ENCODE measurements around the gene DDX51.

DDX51 gene

GRCh38 chr12:132117558-132117875 is 26.6 kb downstream of the DDX51 start:
- H3K27me3 ChIP-seq (replicated peaks in 2 of 5; ENCODE audit: control insufficient read depth in 4 of 5, insufficient read depth in 5 of 5, low read length in 4 of 5), result no peaks in the 10 kb centered on the region
- no peaks in the 10 kb centered on the region for H3K4me1 ChIP-seq (ENCODE audit: control extremely low read depth in 1 of 4, control insufficient read depth in 4 of 4, insufficient read depth in 4 of 4, low read length in 3 of 4)
- no peaks in the 10 kb centered on the region for H3K9me3 ChIP-seq (ENCODE audit: control extremely low read depth in 1 of 5, control insufficient read depth in 4 of 5, insufficient read depth in 2 of 5, low read depth in 1 of 5, low read length in 4 of 5)
- ChIA-PET POLR2A (no interaction called here), CTCF (no interaction called here)
- H3K27ac ChIP-seq (ENCODE audit: insufficient read depth in 1 of 2, low read depth in 1 of 2, low read length in 2 of 2, poor library complexity in 1 of 2, severe bottlenecking in 2 of 2), result no peak overlapping the region
- no peak overlapping the region for H3K4me3 ChIP-seq (ENCODE audit: control insufficient read depth in 1 of 7, extremely low read depth in 1 of 7, insufficient read depth in 4 of 7, low read depth in 2 of 7, low read length in 6 of 7)
- WGBS (ENCODE audit: insufficient coverage), result 96% methylated on average over 3 of the region's 10 CpGs
- peaks cover 12 to 78% (median 50%) of the 10 kb centered on the region in 4 experiments for H3K36me3 ChIP-seq (ENCODE audit: control insufficient read depth in 4 of 4, insufficient read depth in 4 of 4, low read length in 3 of 4)
- DNase-seq, result peak in 2 of 3 donors; percentile 9 to 14

- POLR2A ChIA-PET, result no interaction called here
- Histone ChIP-seq H3K4me1 (ENCODE audit: control extremely low read depth in 1 of 4, control insufficient read depth in 4 of 4, insufficient read depth in 4 of 4, low read length in 3 of 4) (no peaks in the 10 kb centered on the region), H3K4me3 (ENCODE audit: control insufficient read depth in 1 of 7, extremely low read depth in 1 of 7, insufficient read depth in 4 of 7, low read depth in 2 of 7, low read length in 6 of 7) (no peak overlapping the region), H3K27ac (ENCODE audit: insufficient read depth in 1 of 2, low read depth in 1 of 2, low read length in 2 of 2, poor library complexity in 1 of 2, severe bottlenecking in 2 of 2) (no peak overlapping the region), H3K36me3 (ENCODE audit: control insufficient read depth in 4 of 4, insufficient read depth in 4 of 4, low read length in 3 of 4) (peaks cover 12 to 73% (median 47%) of the 10 kb centered on the region in 4 experiments), H3K27me3 (replicated peaks in 2 of 5; ENCODE audit: control insufficient read depth in 4 of 5, insufficient read depth in 5 of 5, low read length in 4 of 5) (no peaks in the 10 kb centered on the region), H3K9me3 (ENCODE audit: control extremely low read depth in 1 of 5, control insufficient read depth in 4 of 5, insufficient read depth in 2 of 5, low read depth in 1 of 5, low read length in 4 of 5) (no peaks in the 10 kb centered on the region)
- WGBS (ENCODE audit: insufficient coverage), result 98% methylated on average over 47 of the region's 58 CpGs
- CTCF ChIA-PET, result no interaction called here
- DNase-seq, result no peak
These were observed 27.2 kb downstream of the DDX51 start for GRCh38 chr12:132116709-132117557.

- H3K27me3 ChIP-seq (replicated peaks in 2 of 5; ENCODE audit: control insufficient read depth in 4 of 5, insufficient read depth in 5 of 5, low read length in 4 of 5), result no peaks in the 10 kb centered on the region
- H3K4me3 ChIP-seq (ENCODE audit: control insufficient read depth in 1 of 7, extremely low read depth in 1 of 7, insufficient read depth in 4 of 7, low read depth in 2 of 7, low read length in 6 of 7), result no peak overlapping the region
- CTCF ChIA-PET, result no interaction called here
- no peak for DNase-seq
- 91% methylated on average over 5 of the region's 9 CpGs for WGBS (ENCODE audit: insufficient coverage)
- no peak overlapping the region for H3K27ac ChIP-seq (ENCODE audit: insufficient read depth in 1 of 2, low read depth in 1 of 2, low read length in 2 of 2, poor library complexity in 1 of 2, severe bottlenecking in 2 of 2)
- H3K4me1 ChIP-seq (ENCODE audit: control extremely low read depth in 1 of 4, control insufficient read depth in 4 of 4, insufficient read depth in 4 of 4, low read length in 3 of 4), result no peaks in the 10 kb centered on the region
- no peaks in the 10 kb centered on the region for H3K9me3 ChIP-seq (ENCODE audit: control extremely low read depth in 1 of 5, control insufficient read depth in 4 of 5, insufficient read depth in 2 of 5, low read depth in 1 of 5, low read length in 4 of 5)
- POLR2A ChIA-PET, result no interaction called here
- peaks cover 12 to 76% (median 46%) of the 10 kb centered on the region in 4 experiments for H3K36me3 ChIP-seq (ENCODE audit: control insufficient read depth in 4 of 4, insufficient read depth in 4 of 4, low read length in 3 of 4)
These were observed 28.6 kb downstream of the DDX51 start for GRCh38 chr12:132115500-132115899.

GRCh38 chr12:132114667-132115066 is 29.5 kb downstream of the DDX51 start:
- H3K36me3 ChIP-seq (ENCODE audit: control insufficient read depth in 4 of 4, insufficient read depth in 4 of 4, low read length in 3 of 4), result peaks cover 13 to 74% (median 46%) of the 10 kb centered on the region in 4 experiments
- no peak for DNase-seq
- H3K27me3 ChIP-seq (replicated peaks in 2 of 5; ENCODE audit: control insufficient read depth in 4 of 5, insufficient read depth in 5 of 5, low read length in 4 of 5), result no peaks in the 10 kb centered on the region
- H3K4me3 ChIP-seq (ENCODE audit: control insufficient read depth in 1 of 7, extremely low read depth in 1 of 7, insufficient read depth in 4 of 7, low read depth in 2 of 7, low read length in 6 of 7), result no peak overlapping the region
- H3K9me3 ChIP-seq (ENCODE audit: control extremely low read depth in 1 of 5, control insufficient read depth in 4 of 5, insufficient read depth in 2 of 5, low read depth in 1 of 5, low read length in 4 of 5), result no peaks in the 10 kb centered on the region
- POLR2A ChIA-PET, result no interaction called here
- H3K4me1 ChIP-seq (ENCODE audit: control extremely low read depth in 1 of 4, control insufficient read depth in 4 of 4, insufficient read depth in 4 of 4, low read length in 3 of 4), result no peaks in the 10 kb centered on the region
- WGBS (ENCODE audit: insufficient coverage), result 100% methylated on average over 5 of the region's 6 CpGs
- CTCF ChIA-PET, result no interaction called here
- H3K27ac ChIP-seq (ENCODE audit: insufficient read depth in 1 of 2, low read depth in 1 of 2, low read length in 2 of 2, poor library complexity in 1 of 2, severe bottlenecking in 2 of 2), result no peak overlapping the region

- ChIA-PET CTCF (no interaction called here), POLR2A (no interaction called here)
- H3K27ac ChIP-seq (ENCODE audit: insufficient read depth in 1 of 2, low read depth in 1 of 2, low read length in 2 of 2, poor library complexity in 1 of 2, severe bottlenecking in 2 of 2), result no peak overlapping the region
- no peak for DNase-seq
- no peak overlapping the region for H3K4me3 ChIP-seq (ENCODE audit: control insufficient read depth in 1 of 7, extremely low read depth in 1 of 7, insufficient read depth in 4 of 7, low read depth in 2 of 7, low read length in 6 of 7)
- 98% methylated on average over 16 of the region's 19 CpGs for WGBS (ENCODE audit: insufficient coverage)
- H3K4me1 ChIP-seq (ENCODE audit: control extremely low read depth in 1 of 4, control insufficient read depth in 4 of 4, insufficient read depth in 4 of 4, low read length in 3 of 4), result no peaks in the 10 kb centered on the region
- H3K9me3 ChIP-seq (ENCODE audit: control extremely low read depth in 1 of 5, control insufficient read depth in 4 of 5, insufficient read depth in 2 of 5, low read depth in 1 of 5, low read length in 4 of 5), result no peaks in the 10 kb centered on the region
- peaks cover 13 to 68% (median 50%) of the 10 kb centered on the region in 4 experiments for H3K36me3 ChIP-seq (ENCODE audit: control insufficient read depth in 4 of 4, insufficient read depth in 4 of 4, low read length in 3 of 4)
- H3K27me3 ChIP-seq (replicated peaks in 2 of 5; ENCODE audit: control insufficient read depth in 4 of 5, insufficient read depth in 5 of 5, low read length in 4 of 5), result no peaks in the 10 kb centered on the region
These were observed 32.3 kb downstream of the DDX51 start for GRCh38 chr12:132111654-132112304.

- Histone ChIP-seq H3K9me3 (ENCODE audit: control extremely low read depth in 1 of 5, control insufficient read depth in 4 of 5, insufficient read depth in 2 of 5, low read depth in 1 of 5, low read length in 4 of 5) (no peaks in the 10 kb centered on the region), H3K27me3 (replicated peaks in 2 of 5; ENCODE audit: control insufficient read depth in 4 of 5, insufficient read depth in 5 of 5, low read length in 4 of 5) (no peaks in the 10 kb centered on the region), H3K4me3 (ENCODE audit: control insufficient read depth in 1 of 7, extremely low read depth in 1 of 7, insufficient read depth in 4 of 7, low read depth in 2 of 7, low read length in 6 of 7) (no peak overlapping the region), H3K27ac (ENCODE audit: insufficient read depth in 1 of 2, low read depth in 1 of 2, low read length in 2 of 2, poor library complexity in 1 of 2, severe bottlenecking in 2 of 2) (no peak overlapping the region), H3K4me1 (ENCODE audit: control extremely low read depth in 1 of 4, control insufficient read depth in 4 of 4, insufficient read depth in 4 of 4, low read length in 3 of 4) (no peaks in the 10 kb centered on the region), H3K36me3 (ENCODE audit: control insufficient read depth in 4 of 4, insufficient read depth in 4 of 4, low read length in 3 of 4) (peaks cover 12 to 58% (median 44%) of the 10 kb centered on the region in 4 experiments)
- DNase-seq, result no peak
- ChIA-PET POLR2A (no interaction called here), CTCF (no interaction called here)
- no CpG with 5 or more reads among the region's 3 CpGs for WGBS (ENCODE audit: insufficient coverage)
These were observed 33.4 kb downstream of the DDX51 start for GRCh38 chr12:132110677-132111076.

GRCh38 chr12:132109741-132110140 is 34.4 kb downstream of the DDX51 start:
- no peak overlapping the region for H3K4me3 ChIP-seq (ENCODE audit: control insufficient read depth in 1 of 7, extremely low read depth in 1 of 7, insufficient read depth in 4 of 7, low read depth in 2 of 7, low read length in 6 of 7)

More at GRCh38 chr12:132109741-132110140, 34.4 kb downstream of the DDX51 start:
- DNase-seq, result no peak
- Histone ChIP-seq H3K36me3 (ENCODE audit: control insufficient read depth in 4 of 4, insufficient read depth in 4 of 4, low read length in 3 of 4) (peaks cover 7 to 55% (median 40%) of the 10 kb centered on the region in 4 experiments), H3K27me3 (replicated peaks in 2 of 5; ENCODE audit: control insufficient read depth in 4 of 5, insufficient read depth in 5 of 5, low read length in 4 of 5) (no peaks in the 10 kb centered on the region), H3K27ac (ENCODE audit: insufficient read depth in 1 of 2, low read depth in 1 of 2, low read length in 2 of 2, poor library complexity in 1 of 2, severe bottlenecking in 2 of 2) (no peak overlapping the region), H3K9me3 (ENCODE audit: control extremely low read depth in 1 of 5, control insufficient read depth in 4 of 5, insufficient read depth in 2 of 5, low read depth in 1 of 5, low read length in 4 of 5) (no peaks in the 10 kb centered on the region), H3K4me1 (ENCODE audit: control extremely low read depth in 1 of 4, control insufficient read depth in 4 of 4, insufficient read depth in 4 of 4, low read length in 3 of 4) (no peaks in the 10 kb centered on the region)
- POLR2A ChIA-PET, result no interaction called here
- WGBS (ENCODE audit: insufficient coverage), result 92% methylated on average over 6 of the region's 8 CpGs
- CTCF ChIA-PET, result no interaction called here
